H1 (cell line): Measurements from ENCODE around the gene NT5DC3. TPM values are rescaled to one million over a fixed set of nuclear protein-coding genes. Genes with fewer than 3 reads are reported as not detected.

Source experiments
- CTCF ChIA-PET: fragments of 300-600 bp; sonication (Branson Sonifier 250); formaldehyde crosslinking; loops from one replicate; lab custom pipeline; 2021; ENCODE audit not compliant: partially characterized antibody; lab: Charles Lee
- POLR2A ChIA-PET: fragments of 300-600 bp; sonication (Branson Sonifier 250); formaldehyde crosslinking; loops from one replicate; lab custom pipeline; 2021; ENCODE audit warnings: inconsistent platforms; ENCODE audit not compliant: partially characterized antibody; lab: Charles Lee
- DNase-seq, 2 experiments: peaks; one replicate each; pipeline versions ENCODE4 v3.0.0 to v3.0.0-alpha.2; 2010 to 2022; ENCODE audit warnings: low spot score in 2 of 2, low read depth in 1 of 2, mixed read lengths in 1 of 2
- FAIRE-seq: peaks from 2 replicates; lab custom pipeline; 2011; peaks lifted over from hg19 to GRCh38; lab: Jason Lieb, UNC
- H2AFZ ChIP-seq: 2 replicates; pipeline ENCODE4 v1.8.1; 2012; ENCODE audit warnings: low read length, inconsistent platforms
- H2AK5ac ChIP-seq: 2 replicates; pipeline ENCODE4 v1.6.1; 2013; ENCODE audit warnings: low read depth, low read length
- H2BK120ac ChIP-seq: replicated peaks from 2 replicates; pipeline ENCODE3; 2013; ENCODE audit warnings: low read depth, low read length, inconsistent platforms
- H2BK12ac ChIP-seq: 2 replicates; pipeline ENCODE4 v1.6.1; 2013; ENCODE audit warnings: low read depth, low read length
- H2BK15ac ChIP-seq: 2 replicates; pipeline ENCODE4 v1.6.1; 2013; ENCODE audit warnings: low read length
- H2BK20ac ChIP-seq: 2 replicates; pipeline ENCODE4 v1.6.1; 2013; ENCODE audit warnings: low read length
- H2BK5ac ChIP-seq: 2 replicates; pipeline ENCODE4 v1.6.1; 2013; ENCODE audit warnings: low read depth, low read length
- H3K14ac ChIP-seq: 2 replicates; pipeline ENCODE4 v1.6.1; 2013; ENCODE audit warnings: inconsistent platforms; ENCODE audit not compliant: insufficient read length
- H3K18ac ChIP-seq: 2 replicates; pipeline ENCODE4 v1.6.1; 2013; ENCODE audit warnings: low read length; ENCODE audit errors: extremely low read depth
- H3K23ac ChIP-seq: 2 replicates; pipeline ENCODE4 v1.6.1; 2013; ENCODE audit warnings: inconsistent platforms; ENCODE audit not compliant: insufficient read length
- H3K23me2 ChIP-seq: 2 replicates; pipeline ENCODE4 v1.6.1; 2013; ENCODE audit warnings: low read depth, low read length
- H3K27ac ChIP-seq: 2 replicates; pipeline ENCODE4 v1.6.1; 2011; ENCODE audit warnings: low read depth, low read length, inconsistent platforms
- H3K27me3 ChIP-seq, 4 experiments: replicated peaks in 1 of 4; 1 replicate in 1 of 4; 2 replicates in 3 of 4; pipeline versions ENCODE4 v1.6.1 to v1.8.1; 2011 to 2013; ENCODE audit warnings: low read length in 3 of 4, mild to moderate bottlenecking in 3 of 4, inconsistent platforms in 2 of 4, mixed read lengths in 2 of 4, moderate library complexity in 1 of 4; ENCODE audit not compliant: control insufficient read depth in 3 of 4, insufficient read depth in 3 of 4; ENCODE audit errors: extremely low read depth in 1 of 4
- H3K36me3 ChIP-seq, 4 experiments: 2 replicates each; pipeline versions ENCODE4 v1.6.1 to v1.8.1; 2011 to 2013; ENCODE audit warnings: mild to moderate bottlenecking in 4 of 4, low read length in 3 of 4, moderate library complexity in 2 of 4, control low read depth in 1 of 4, inconsistent platforms in 1 of 4; ENCODE audit not compliant: insufficient read depth in 4 of 4, control insufficient read depth in 2 of 4
- H3K4ac ChIP-seq: replicated peaks from 2 replicates; pipeline ENCODE3; 2013; ENCODE audit warnings: low read length, low read depth, mixed read lengths, inconsistent platforms; ENCODE audit not compliant: insufficient read length
- H3K4me1 ChIP-seq, 4 experiments: replicated peaks in 1 of 4; 1 replicate in 1 of 4; 2 replicates in 3 of 4; pipeline versions ENCODE4 v1.6.1 to v1.8.1; 2011 to 2013; ENCODE audit warnings: low read length in 3 of 4, inconsistent platforms in 2 of 4, mixed read lengths in 1 of 4; ENCODE audit not compliant: insufficient read depth in 4 of 4, control insufficient read depth in 3 of 4
- H3K4me2 ChIP-seq, 2 experiments: 2 replicates each; pipeline versions ENCODE4 v1.6.1 to v1.8.1; 2011 to 2013; ENCODE audit warnings: low read depth in 2 of 2, low read length in 2 of 2, control low read depth in 1 of 2, inconsistent platforms in 1 of 2, mild to moderate bottlenecking in 1 of 2; ENCODE audit not compliant: insufficient read depth in 1 of 2
- H3K4me3 ChIP-seq, 4 experiments: fragments of 200-600, 300-600 bp in 1 of 4; sonication (generic), shearing (Covaris generic), sonication (Bioruptor Twin) in 1 of 4; 2 replicates each; pipeline versions ENCODE4 v1.5.1 to v1.8.1; 2011 to 2016; ENCODE audit warnings: low read length in 4 of 4, low read depth in 3 of 4, control low read depth in 2 of 4, inconsistent platforms in 2 of 4, mild to moderate bottlenecking in 2 of 4, mixed read lengths in 1 of 4, moderate library complexity in 1 of 4; ENCODE audit not compliant: insufficient read depth in 2 of 4; ENCODE audit errors: extremely low read depth in 1 of 4
- H3K56ac ChIP-seq: replicated peaks from 2 replicates; pipeline ENCODE3; 2013; ENCODE audit warnings: low read depth, mild to moderate bottlenecking, mixed read lengths, low read length, inconsistent platforms; ENCODE audit not compliant: insufficient read length
- H3K79me1 ChIP-seq: 2 replicates; pipeline ENCODE4 v1.6.1; 2013; ENCODE audit warnings: low read depth, low read length, control low read depth
- H3K79me2 ChIP-seq, 2 experiments: 2 replicates each; pipeline versions ENCODE4 v1.6.1 to v1.8.1; 2012 to 2013; ENCODE audit warnings: low read length in 2 of 2, mild to moderate bottlenecking in 2 of 2, inconsistent platforms in 1 of 2; ENCODE audit not compliant: insufficient read depth in 2 of 2, control insufficient read depth in 1 of 2
- H3K9ac ChIP-seq, 4 experiments: replicated peaks in 1 of 4; 1 replicate in 1 of 4; 2 replicates in 3 of 4; pipeline versions ENCODE4 v1.6.1 to v1.8.1; 2011 to 2013; ENCODE audit warnings: low read depth in 3 of 4, low read length in 3 of 4, control low read depth in 2 of 4, mild to moderate bottlenecking in 2 of 4, moderate library complexity in 2 of 4, inconsistent platforms in 1 of 4; ENCODE audit errors: extremely low read depth in 1 of 4
- H3K9me3 ChIP-seq, 2 experiments: 2 replicates each; pipeline versions ENCODE4 v1.6.1 to v1.8.1; 2012 to 2013; ENCODE audit warnings: mild to moderate bottlenecking in 2 of 2, moderate library complexity in 2 of 2, control low read depth in 1 of 2, inconsistent platforms in 1 of 2, low read depth in 1 of 2, low read length in 1 of 2, mixed read lengths in 1 of 2; ENCODE audit not compliant: insufficient read depth in 2 of 2
- H4K20me1 ChIP-seq, 2 experiments: replicated peaks in 1 of 2; 2 replicates each; pipeline versions ENCODE3 to v1.8.1; 2011 to 2013; ENCODE audit warnings: inconsistent platforms in 2 of 2, low read length in 2 of 2, mild to moderate bottlenecking in 1 of 2; ENCODE audit not compliant: insufficient read depth in 2 of 2, control insufficient read depth in 1 of 2
- H4K5ac ChIP-seq: 2 replicates; pipeline ENCODE4 v1.6.1; 2013; ENCODE audit warnings: low read length, low read depth, mixed read lengths, inconsistent platforms; ENCODE audit not compliant: insufficient read length
- H4K8ac ChIP-seq: 2 replicates; pipeline ENCODE4 v1.8.0; 2013; ENCODE audit warnings: mild to moderate bottlenecking, moderate library complexity, low read length, inconsistent platforms; ENCODE audit not compliant: insufficient read depth; ENCODE audit errors: extremely low read depth
- H4K91ac ChIP-seq: replicated peaks from 2 replicates; pipeline ENCODE3; 2013; ENCODE audit warnings: low read length, mixed read lengths, inconsistent platforms; ENCODE audit not compliant: insufficient read length
- BRCA1 ChIP-seq: IDR thresholded peaks from 2 replicates; pipeline ENCODE4 v1.6.1; 2012; ENCODE audit warnings: low read depth, low read length, improper control_type of control experiment
- E2F6 ChIP-seq: IDR thresholded peaks from 2 replicates; pipeline ENCODE4 v1.6.1; 2012; ENCODE audit warnings: inconsistent platforms
- GTF2F1 ChIP-seq: IDR thresholded peaks from 2 replicates; pipeline ENCODE4 v1.6.1; 2012; ENCODE audit warnings: low read depth, low read length, improper control_type of control experiment, borderline replicate concordance
- RNF2 ChIP-seq: fragments of 200-900, 300-1000 bp; sonication (generic); IDR thresholded peaks from 2 replicates; pipeline ENCODE4 v1.7.1; 2016; ENCODE audit warnings: borderline replicate concordance, low read depth, mild to moderate bottlenecking, antibody characterized with exemption, low read length; ENCODE audit not compliant: poor library complexity, severe bottlenecking; ENCODE audit errors: missing control alignments
- SP1 ChIP-seq: IDR thresholded peaks from 2 replicates; pipeline ENCODE4 v1.6.1; 2011; ENCODE audit warnings: low read depth, low read length
- WGBS, 2 experiments: shearing (Covaris generic) in 1 of 2; methylation state at CpG; one replicate each; pipeline versions ENCODE4 v1.1.6 to v1.1.7; 2013 to 2015; ENCODE audit warnings: low lambda C conversion rate in 2 of 2, mixed read lengths in 2 of 2, inconsistent platforms in 1 of 2, low coverage in 1 of 2, missing lambda C conversion rate in 1 of 2; ENCODE audit not compliant: insufficient replicate concordance in 2 of 2, insufficient coverage in 1 of 2, insufficient read length in 1 of 2; ENCODE audit errors: extremely low coverage in 1 of 2, missing lambda C conversion rate in 1 of 2; 5-methylcytosine and 5-hydroxymethylcytosine counted together
- polyA plus RNA-seq, 7 experiments: library from polyadenylated mRNA; depleted of rRNA in 3 of 7; stranded (reverse) in 5 of 7; unstranded in 2 of 7; fragments of >200 nt in 5 of 7; fragments of 200-250 nt in 2 of 7; gene quantifications; 1 replicate in 5 of 7; 2 replicates in 1 of 7; 4 replicates in 1 of 7; pipeline versions ENCODE4 v1.2.1 to v1.2.3, GENCODE V29; 2011 to 2013; ENCODE audit warnings: missing spikeins in 2 of 7, mixed read lengths in 2 of 7
- total RNA-seq: library from RNA; stranded (reverse); fragmentation: NEBNext Ultra II Directional; extraction: Animal tissue kit (Norgen Biotek cat#: 25700); gene quantifications from 2 replicates; pipeline ENCODE4 v1.2.1, GENCODE V29; 2021
- TF ChIP-seq, protein P1 (sequence below): IDR thresholded peaks from 2 replicates; pipeline ENCODE4 v1.6.1; 2012; ENCODE audit warnings: inconsistent platforms

Gene NT5DC3
- total and polyA plus RNA-seq, 2 of the 8 experiments (the other 6 are each of a cell fraction or from before 2014, with no cell fraction given): 5.4 to 14.8 TPM

DNA sequence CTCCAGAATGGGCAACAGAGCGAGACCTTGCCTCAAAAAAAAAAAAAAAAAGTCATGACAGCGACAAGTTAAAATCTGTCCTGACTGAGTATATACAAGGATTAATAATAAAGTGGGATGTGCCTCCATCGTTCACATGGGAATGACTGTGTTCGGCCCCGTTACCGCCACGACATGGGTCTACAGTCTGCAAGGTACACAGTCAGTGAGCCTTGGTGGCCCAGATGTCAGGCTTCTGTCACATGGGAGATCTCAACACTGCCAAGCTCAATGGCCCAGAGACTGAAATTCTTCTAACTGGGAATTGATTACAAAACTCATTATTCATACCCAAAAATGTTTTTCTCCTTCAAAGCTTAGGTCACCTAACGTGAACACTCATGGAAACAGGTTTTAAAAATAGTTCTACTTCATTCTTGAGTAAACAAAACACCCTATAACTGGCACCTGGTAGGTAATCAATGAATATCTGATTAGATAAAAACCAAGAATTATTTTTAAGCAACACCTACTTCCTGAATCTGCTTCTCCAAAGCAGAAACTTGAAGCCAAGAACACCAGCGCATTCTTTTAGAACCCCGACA lies 66.0 kb downstream of the NT5DC3 start:
- Histone ChIP-seq H3K4me1 (peaks cover 0 to under 1% (median 0%) of the 10 kb centered on the region in 4 experiments; a peak in 1 of 7 replicates), H3K9ac (no peak overlapping the region), H4K20me1 (no peaks in the 10 kb centered on the region), H3K23me2 (no peaks in the 10 kb centered on the region), H2BK15ac (no peak overlapping the region), H4K91ac (no peak overlapping the region), H2BK120ac (no peak overlapping the region), H3K56ac (no peak overlapping the region), H4K8ac (no peak overlapping the region), H2BK12ac (no peak overlapping the region), H2BK20ac (no peak overlapping the region), H3K23ac (no peak overlapping the region), H3K36me3 (peaks cover 9 to 18% (median 13%) of the 10 kb centered on the region in 4 experiments; a peak in 6 of 8 replicates), H3K27me3 (no peaks in the 10 kb centered on the region), H3K18ac (no peak overlapping the region), H3K4me3 (no peak overlapping the region), H3K9me3 (no peaks in the 10 kb centered on the region), H2AK5ac (no peak overlapping the region), H3K27ac (no peak overlapping the region), H2BK5ac (no peak overlapping the region), H3K4ac (no peak overlapping the region), H3K14ac (no peak overlapping the region), H2AFZ (no peak overlapping the region), H3K79me1 (no peaks in the 10 kb centered on the region), H4K5ac (no peak overlapping the region), H3K4me2 (no peak overlapping the region), H3K79me2 (no peaks in the 10 kb centered on the region)
- TF ChIP-seq, protein P1, sequence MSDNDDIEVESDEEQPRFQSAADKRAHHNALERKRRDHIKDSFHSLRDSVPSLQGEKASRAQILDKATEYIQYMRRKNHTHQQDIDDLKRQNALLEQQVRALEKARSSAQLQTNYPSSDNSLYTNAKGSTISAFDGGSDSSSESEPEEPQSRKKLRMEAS: no peak
- no peak for TF ChIP-seq E2F6
- TF ChIP-seq GTF2F1: no peak
- TF ChIP-seq RNF2: no peak
- no peak for TF ChIP-seq BRCA1
- no peak for TF ChIP-seq SP1
- 89% methylated on average over 10 of the region's 10 CpGs; no CpG with 5 or more reads in 1 of the 2 experiments for WGBS, 2 experiments
- FAIRE-seq: no peak
- DNase-seq: no peak
- CTCF ChIA-PET: no interaction called here
- POLR2A ChIA-PET: no interaction called here
